GM15510 (cell line): ENCODE results near the gene PTPRM.

Source experiments
- POLR2A ChIP-seq: IDR thresholded peaks from 3 replicates; pipeline ENCODE4 v1.6.1; 2011; ENCODE audit warnings: borderline replicate concordance; ENCODE audit not compliant: insufficient read length; ENCODE audit errors: extremely low read depth

The PTPRM gene

DNA sequence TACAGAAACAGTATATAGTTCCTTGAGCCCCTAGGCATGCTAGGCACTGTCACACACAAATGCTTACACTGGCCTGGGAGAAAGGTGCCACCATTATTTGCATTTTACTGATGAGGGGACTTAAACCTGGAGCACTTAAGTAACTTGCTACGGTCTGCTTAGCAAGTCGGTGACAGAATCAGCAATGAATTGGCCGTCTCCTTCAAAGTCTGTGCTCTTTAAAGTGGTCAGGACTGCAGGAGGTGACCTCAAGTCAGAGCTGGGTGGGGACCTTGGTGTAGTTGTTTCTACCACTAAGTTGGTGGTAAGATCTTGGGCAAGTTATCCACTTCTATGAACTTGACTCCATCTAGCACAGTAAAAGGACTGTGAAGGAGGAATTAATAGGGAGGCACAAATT lies 34.8 kb downstream of the PTPRM start:
- TF ChIP-seq POLR2A: no peak

DNA sequence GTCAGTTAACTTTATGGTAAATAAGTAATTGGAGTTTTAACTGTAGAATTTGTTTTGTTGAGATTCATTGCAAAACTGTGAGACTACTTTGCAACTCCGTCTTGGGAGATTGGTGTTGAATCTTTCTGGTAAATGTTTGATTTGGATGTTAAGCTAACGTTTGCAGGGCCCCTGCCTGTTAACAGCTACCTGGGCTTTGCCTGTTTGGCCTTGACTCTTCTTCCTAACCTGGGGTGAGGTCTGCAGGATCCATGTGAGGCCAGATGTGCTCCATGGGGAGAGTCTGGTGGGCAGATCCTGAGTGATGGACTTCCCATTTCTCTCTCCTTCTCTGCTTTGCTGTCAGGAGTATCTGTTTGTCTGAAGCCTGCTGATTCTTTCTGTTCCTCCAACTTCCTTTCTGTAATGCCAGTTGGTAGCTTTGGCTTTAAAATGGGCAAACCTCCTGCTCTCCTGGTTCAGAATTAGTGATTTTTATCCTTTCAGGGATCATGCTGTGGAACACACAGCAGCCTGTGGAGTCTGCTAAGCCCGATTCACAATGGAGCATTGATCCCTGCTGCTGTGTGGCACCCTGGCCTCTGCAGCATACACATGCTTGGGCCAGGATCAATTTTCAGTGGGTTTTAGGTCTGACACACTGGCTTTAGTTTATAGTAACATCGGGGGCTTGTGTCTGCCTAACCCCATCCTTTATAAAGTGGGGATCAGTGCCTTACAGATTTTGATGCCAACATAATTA lies 36.3 kb downstream of the PTPRM start:
- no peak for TF ChIP-seq POLR2A

DNA sequence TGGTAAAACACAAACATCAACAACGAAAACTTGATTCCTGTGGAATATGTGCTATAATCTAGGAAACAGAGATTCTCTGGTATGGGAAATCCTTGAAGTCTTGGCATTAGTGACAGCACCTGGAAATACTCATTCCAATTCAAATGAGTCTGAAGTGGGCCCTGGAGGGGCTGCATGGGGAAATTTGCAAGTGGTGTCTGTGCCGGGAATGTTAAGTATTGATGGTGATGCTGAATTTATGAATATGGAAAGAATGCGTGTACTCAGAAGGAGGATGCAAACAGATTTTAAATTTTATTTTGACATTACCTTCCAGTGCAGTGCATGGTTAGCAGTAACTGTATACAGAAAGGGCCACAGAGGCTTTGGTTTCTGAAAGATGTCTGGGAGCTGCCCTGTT lies 37.2 kb downstream of the PTPRM start:
- TF ChIP-seq POLR2A: no peak

DNA sequence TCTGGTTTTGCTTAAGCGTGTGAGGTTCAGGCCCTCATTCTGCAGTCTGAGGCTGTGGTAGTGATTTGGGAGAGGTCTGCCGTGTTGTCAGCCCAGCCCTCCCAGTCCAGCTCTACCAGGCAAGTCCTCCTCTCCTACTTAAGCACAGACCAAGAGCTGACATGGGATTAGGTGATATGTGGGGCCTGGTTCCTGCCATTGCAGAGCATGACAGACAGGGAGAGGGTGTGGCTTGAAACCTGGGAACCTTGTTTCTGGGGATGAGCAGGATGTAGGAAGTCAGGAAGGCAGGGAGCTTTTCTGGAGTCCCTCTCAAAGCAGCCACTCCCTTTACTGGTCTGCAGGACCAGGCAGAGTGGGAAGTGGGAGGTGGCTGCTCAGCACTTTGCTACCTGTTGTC lies 38.6 kb downstream of the PTPRM start:
- no peak for TF ChIP-seq POLR2A

DNA sequence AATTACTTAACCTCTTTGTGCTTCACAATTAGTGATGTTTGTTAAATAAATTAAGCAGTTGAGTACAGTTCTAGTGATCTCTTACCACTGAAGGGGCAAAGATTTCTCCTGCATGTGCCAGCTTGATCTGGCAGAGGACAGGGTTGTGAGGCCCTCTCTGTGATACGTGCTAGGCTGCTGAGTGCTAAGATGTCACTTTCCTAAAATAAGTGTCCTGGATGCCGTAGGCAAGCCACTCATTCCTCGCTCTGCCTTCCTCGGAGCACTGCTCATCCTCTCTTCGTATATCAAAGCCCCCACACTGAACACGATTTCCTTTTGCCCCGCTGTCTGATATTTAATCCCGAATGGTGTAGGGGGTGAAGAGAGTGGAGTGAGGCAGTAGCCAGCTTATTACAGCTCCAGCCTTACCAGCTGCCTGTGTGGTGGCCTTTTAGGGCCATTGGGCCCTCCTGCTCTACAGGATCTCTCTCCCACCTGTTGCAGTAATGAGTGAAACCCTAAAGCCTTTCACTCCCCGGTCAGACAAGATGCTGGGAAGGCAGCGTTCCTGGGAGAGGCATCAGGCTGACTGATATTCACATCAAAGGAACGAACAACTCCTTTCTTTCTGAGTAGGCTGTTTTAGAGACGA lies 40.5 kb downstream of the PTPRM start:
- TF ChIP-seq POLR2A: no peak

DNA sequence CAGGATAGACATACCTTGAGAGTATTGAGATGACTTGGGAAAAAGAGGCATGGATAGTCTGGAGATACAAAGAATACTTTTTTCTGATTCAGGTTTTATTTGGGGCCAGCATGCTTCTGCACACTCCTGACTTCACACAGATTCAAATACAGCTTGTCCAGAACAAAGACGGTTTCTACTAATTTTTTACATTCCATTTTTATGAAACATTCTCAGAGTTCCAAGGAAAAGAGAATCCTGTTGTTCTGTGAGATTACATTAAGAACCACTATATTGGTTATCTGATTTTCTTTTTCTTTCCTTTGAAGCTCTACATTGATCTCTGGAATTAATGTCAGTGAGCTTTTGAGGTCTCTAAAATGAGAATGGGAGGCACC lies 41.0 kb downstream of the PTPRM start:
- no peak for TF ChIP-seq POLR2A

DNA sequence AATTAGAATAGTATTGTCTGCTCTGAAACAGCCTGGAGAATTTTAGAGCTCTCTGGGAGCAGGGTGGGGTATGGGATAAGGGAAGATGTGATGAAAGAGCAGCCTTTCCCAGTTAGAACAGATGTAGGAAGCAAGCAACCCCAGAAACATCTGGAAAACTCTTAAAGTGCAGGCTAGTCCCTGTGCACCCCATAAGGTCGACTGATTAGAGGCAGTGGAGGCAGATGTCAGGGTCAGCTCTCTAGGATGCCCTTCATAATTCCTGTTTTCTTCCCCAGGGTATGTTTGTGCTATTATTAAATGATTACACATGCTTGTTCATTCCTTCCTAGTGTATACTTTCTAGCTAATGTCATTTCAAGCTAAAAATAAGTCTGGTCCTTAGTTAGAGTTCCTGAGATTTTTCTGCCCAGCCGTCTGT lies 41.7 kb downstream of the PTPRM start:
- TF ChIP-seq POLR2A: no peak

DNA sequence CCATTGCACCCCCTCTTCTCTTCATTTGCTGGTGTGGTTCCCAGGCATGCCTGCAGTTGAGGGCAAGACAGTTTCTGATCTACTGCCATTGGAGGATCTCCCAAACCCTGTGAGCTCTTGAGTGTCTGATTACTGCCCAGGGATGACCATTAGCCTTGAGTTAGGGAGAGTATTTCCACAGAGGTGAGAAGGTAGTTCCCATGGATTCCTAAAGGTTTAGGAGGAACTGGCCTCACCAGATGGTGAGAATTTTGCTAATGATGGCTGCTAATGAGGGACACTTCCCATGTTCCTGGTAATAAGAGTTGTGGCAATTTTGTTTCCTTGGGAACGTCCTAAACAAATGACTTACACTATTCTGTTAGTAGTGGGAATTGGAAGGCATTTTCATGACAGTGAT lies 42.5 kb downstream of the PTPRM start:
- TF ChIP-seq POLR2A: no peak

DNA sequence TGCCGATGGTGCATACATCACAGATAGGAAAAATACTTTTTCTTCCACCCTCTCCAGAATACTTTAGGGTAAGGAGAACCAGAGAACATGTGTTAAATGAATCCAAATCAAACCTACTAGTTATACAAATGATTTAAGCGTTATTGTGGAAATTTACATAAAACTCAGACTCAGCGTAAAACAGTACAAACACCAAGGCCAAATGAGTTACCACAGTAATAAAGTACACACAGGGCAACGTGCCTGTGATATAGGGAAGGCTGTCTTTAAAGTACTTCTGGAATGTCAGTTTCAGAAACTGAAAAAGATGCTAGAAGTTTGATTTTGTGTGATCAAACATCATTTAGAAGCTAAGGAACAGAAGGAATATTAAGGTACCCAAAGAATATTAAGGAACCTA lies 46.9 kb downstream of the PTPRM start:
- no peak for TF ChIP-seq POLR2A

DNA sequence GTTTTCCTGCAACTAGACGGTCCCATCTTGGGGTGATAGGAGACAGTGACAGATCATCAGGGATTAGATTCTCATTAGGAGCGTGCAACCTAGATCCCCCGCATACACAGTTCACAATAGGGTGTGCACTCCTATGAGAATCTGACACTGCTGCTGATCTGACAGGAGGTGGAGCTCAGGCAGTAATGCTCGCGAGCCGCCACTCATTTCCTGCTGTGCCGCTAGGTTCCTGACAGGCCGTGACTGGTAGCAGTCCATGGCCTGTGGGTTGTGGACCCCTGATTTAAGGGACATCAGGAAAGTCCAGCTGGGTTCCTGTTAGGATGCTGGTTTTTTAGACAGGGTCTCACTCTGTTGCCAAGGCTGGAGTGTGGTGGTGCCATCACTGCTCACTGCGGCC lies 48.7 kb downstream of the PTPRM start:
- TF ChIP-seq POLR2A: no peak

DNA sequence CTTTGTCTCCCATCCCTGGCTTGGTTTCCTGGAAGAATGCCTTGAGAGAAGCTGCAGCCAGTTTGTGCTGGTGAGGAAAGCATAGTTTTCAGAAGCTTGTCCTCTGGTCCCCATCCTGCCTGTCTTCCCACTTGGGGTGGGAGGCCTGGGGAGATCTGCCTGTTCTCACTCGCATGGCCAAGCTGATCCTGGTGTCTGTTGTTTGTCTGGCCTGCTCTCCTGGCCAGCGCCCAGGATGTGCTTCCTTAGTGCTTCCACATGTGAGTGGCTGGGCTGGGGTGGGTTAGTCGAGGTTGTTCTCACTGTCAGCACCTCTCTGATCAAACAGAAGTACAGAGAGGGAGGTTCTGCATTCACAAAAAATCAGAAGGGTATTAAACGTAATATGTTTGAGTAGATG lies 49.5 kb downstream of the PTPRM start:
- TF ChIP-seq POLR2A: no peak

DNA sequence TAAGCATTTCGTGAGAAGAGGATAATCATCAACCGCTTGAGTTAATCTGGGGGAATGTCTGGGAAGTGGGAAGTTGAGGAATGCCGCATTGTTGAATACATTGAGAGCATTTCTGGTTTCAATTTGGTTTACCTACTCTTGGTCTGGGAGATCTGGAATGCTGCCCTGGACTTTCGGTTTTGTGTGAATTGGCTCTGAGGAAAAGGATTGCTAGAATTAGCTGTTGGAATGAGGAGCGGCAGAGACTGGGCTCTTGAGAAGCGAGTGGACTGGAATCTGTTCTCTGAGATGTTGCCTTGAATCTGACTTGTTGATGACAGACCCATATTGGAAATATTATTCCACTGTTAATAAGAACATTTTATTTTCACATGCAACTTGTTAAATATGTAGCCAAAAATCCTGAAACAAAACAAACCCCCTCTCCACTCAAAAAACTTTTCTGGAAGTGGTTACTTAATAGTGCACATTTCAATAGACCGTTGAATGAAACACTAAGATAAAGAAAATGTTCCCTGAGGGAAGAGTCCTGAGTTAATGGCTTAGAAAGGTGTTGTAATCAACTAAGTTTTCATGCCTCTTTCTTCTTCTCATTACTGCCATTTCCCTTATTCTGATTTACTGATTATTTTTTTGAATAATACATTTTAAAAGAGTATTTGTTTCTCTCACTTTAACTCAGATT lies 50.8 kb downstream of the PTPRM start:
- no peak for TF ChIP-seq POLR2A

DNA sequence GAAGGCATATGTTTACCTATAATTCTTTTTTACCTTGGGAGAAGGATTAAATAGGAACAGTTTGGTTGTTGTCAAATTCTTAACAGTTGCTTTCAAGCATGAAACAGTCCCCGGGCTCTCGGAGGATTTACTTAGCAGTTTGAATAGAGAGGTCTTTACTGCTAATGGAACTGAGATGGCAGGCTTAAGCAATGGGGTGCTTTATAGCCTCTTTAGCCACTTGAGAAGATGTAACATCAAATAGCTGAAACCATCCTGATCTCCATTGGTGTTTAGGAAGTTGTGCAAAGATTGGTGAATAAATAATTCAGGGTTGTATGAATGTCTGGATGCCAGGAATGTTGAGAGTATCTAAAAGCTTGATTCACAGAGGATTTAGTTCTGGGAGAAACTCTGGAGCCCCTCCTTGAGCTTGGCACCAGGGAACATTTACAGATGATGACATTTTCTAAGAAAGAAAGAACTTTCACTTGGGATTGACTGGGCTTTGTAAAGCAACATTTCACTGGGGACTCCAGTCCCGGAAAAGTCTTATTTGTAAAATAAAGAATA lies 51.9 kb downstream of the PTPRM start:
- no peak for TF ChIP-seq POLR2A

DNA sequence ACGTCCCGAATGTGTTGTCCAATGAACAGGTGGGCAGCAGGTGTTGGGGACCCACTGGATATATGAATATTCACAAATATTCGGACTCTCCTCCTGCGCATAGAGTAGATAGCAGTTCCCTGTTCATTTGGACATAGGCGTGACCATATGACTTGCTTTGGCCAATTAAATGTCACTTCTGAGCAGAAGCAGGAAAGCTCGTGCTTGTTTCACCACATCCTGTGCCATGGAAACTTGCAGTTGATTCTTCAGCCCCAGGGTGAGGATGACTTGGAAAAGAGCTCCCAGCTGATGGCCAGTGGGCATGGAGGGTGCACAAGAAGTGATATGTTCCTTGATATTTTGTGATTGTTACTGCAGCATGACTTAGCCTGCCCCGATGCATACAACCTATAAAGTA lies 52.6 kb downstream of the PTPRM start:
- no peak for TF ChIP-seq POLR2A

DNA sequence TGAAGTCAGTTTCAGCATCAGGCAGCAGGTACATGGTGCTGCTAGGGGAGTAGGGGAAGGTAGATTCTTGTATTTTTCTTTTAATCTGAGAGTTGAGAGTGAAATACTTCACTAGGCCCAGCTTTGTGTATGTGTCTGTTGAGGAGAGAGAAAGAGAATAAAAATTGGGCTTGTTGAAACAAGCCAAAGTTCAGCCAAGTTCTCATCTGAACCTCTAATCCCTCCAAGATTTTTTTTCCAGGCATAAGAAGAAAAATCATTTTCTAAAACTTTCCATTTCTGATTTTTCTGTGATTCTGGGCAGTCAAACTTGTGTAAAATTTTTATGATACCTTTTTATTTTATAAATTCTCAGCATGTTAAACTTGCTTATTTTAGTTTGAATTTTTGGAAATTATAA lies 55.6 kb downstream of the PTPRM start:
- TF ChIP-seq POLR2A: no peak
